Fibroblast of pulmonary artery (primary cell): ENCODE data around the gene SPTBN1.

ENCODE experiments used
- DNase-seq: peaks from one replicate; pipeline ENCODE4 v3.0.0-alpha.2; 2010; ENCODE audit warnings: low read depth
- H3K4me3 ChIP-seq: replicated peaks from 2 replicates; pipeline ENCODE4 v1.5.1; 2011; ENCODE audit warnings: low read depth, mild to moderate bottlenecking, control low read depth, low read length, moderate library complexity
- TF ChIP-seq, protein P1 (sequence below): IDR thresholded peaks from 2 replicates; pipeline ENCODE4 v1.5.1; 2011; ENCODE audit warnings: mild to moderate bottlenecking, control low read depth, low read length, inconsistent platforms; ENCODE audit errors: missing control alignments

The SPTBN1 gene

DNA sequence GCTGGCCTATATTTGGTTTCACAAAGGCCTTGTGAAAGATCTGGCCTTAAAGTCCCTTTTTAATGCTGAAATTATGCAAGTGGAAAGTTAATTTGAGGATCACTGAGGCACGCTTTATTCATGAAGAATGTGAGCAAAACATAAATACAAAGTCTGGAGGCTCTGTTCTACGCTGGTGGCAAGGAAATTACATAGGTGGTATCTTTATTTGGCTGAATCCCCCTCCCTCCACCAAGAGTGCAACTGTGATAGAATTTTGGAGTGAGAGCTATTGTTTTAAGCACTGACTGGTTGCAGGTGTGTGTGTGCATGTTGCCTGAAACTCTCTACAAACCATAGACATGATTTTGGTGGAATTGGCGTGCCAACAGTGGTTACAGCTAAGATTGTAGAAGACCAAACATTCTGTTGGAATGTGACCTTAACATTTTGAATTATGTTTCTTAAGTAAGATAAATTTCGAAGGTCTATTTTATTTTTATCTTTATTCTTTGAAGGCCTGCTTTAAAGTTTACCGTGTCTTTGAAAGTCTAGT, 114.3 kb downstream of the SPTBN1 start:
- TF ChIP-seq, protein P1, sequence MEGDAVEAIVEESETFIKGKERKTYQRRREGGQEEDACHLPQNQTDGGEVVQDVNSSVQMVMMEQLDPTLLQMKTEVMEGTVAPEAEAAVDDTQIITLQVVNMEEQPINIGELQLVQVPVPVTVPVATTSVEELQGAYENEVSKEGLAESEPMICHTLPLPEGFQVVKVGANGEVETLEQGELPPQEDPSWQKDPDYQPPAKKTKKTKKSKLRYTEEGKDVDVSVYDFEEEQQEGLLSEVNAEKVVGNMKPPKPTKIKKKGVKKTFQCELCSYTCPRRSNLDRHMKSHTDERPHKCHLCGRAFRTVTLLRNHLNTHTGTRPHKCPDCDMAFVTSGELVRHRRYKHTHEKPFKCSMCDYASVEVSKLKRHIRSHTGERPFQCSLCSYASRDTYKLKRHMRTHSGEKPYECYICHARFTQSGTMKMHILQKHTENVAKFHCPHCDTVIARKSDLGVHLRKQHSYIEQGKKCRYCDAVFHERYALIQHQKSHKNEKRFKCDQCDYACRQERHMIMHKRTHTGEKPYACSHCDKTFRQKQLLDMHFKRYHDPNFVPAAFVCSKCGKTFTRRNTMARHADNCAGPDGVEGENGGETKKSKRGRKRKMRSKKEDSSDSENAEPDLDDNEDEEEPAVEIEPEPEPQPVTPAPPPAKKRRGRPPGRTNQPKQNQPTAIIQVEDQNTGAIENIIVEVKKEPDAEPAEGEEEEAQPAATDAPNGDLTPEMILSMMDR: no peak
- no peak for DNase-seq
- no peak overlapping the region for H3K4me3 ChIP-seq

DNA sequence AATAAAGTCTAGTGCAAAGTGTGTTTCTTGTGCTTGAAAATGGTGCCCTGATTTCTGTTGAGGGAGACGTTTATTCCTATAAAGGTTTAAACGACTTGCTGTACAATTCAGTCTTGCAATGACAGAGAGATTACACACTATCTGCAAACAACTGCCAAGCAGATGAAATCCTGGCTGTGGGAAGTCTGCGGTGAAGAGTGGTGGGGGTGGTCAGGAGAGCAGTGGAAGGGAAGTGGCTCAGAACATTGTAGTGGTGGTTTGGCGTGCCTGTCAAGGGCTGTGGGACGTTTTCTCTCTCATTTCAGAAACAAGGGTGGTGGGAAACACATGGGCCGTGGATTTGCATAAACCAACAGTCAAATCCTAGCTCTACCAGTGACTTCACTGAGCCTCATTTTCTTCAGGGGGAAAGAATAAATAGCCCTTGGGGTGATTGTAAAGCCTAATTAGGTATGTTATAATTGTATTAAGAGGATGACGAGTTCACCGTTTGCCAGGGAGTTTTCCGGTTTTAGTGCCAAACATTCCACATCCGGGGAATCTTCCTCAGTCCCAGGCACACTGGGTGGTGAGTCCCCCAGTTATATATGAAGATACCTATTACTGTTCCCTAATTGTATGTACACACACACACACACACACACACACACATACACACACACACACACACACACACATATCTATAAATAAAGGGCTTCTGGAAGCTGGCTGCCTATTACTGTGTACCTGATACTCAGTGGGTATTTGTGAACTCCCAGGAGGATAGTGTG, 115.0 kb downstream of the SPTBN1 start:
- H3K4me3 ChIP-seq: no peak overlapping the region
- peak; percentile 94 for DNase-seq
- TF ChIP-seq, protein P1: no peak

DNA sequence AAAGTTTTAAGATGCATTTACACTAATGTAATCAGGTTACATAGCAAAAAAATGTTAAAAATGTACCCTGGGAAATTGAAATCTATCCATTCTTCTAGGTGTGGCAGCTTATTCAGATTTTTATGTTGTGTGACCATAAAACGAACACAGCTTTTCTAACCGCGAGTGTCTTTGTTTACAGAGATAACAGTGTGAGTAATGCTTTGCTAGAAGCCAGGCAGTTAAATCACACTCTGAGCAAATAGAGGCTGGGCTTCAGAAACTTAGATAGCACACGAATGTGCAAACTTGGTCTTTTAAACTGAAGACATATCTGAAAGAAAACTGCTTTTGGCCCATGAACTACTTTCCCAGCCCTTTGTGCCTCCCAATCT, 116.1 kb downstream of the SPTBN1 start:
- TF ChIP-seq, protein P1: no peak

DNA sequence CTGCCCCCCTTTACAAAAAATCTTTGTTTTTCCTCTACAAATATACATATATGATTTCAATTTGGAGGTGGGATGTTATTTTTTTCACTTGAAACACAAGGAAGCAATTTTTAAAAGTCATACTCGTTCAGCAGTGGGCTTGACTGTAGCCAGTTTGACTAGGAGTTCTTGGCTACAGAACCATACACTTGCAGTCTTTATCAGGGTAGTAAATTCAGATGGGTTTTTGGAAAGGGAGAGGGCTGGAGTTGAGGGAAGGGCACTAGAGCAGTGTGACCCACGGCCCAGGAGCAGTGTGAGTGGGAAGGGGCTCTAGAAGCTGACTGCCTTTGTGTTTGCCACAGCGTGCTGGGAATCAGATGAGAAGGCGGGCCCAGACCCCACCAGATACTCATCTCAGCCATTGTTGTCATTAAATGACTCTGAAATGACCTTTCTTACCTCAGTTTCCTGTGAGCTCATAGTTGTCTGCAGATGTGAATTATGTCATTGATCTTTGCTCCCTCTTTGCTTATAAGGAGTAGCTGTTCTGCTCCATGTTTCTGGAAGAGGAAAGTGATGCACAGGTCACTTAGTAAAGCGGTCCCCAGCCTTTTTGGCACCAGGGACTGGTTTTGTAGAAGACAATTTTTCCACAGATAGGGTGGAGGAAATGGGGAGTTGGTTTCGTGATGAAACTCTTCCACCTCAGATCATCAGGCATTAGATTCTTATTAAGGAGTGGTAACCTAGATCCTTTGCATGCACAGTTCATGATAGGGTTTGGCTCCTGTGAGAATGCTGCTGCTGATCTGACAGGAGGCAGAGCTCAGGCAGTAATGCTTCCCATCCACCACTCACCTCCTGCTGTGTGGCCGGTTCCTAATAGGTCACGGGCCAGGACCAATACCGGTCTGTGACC, 116.8 kb downstream of the SPTBN1 start:
- H3K4me3 ChIP-seq: peak overlapping the region; percentile 7
- peak; percentile 71 for DNase-seq
- TF ChIP-seq, protein P1: no peak

More for the DNA sequence above, 116.1 kb downstream of the SPTBN1 start:
- H3K4me3 ChIP-seq: no peak overlapping the region
- DNase-seq: peak; percentile 90

DNA sequence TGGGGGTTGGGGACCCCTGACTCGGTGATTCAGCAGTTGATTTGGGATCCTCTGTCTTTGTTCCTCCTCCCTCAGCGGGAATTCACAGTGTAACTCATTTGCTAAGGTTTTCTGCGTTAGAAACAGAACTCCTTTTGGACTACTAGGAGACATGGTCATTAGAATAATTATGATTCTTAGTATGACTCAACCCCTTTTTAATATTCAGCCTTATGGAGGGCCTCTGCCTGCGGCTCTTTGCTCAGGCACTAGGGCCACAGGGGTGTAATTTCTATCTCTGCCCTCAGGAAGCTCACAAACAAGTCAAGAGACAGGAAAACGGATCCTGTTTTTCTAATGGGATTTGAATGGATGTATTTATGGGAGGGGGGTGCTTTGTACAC, 117.4 kb downstream of the SPTBN1 start:
- no peak overlapping the region for H3K4me3 ChIP-seq
- TF ChIP-seq, protein P1: no peak
- DNase-seq: no peak

DNA sequence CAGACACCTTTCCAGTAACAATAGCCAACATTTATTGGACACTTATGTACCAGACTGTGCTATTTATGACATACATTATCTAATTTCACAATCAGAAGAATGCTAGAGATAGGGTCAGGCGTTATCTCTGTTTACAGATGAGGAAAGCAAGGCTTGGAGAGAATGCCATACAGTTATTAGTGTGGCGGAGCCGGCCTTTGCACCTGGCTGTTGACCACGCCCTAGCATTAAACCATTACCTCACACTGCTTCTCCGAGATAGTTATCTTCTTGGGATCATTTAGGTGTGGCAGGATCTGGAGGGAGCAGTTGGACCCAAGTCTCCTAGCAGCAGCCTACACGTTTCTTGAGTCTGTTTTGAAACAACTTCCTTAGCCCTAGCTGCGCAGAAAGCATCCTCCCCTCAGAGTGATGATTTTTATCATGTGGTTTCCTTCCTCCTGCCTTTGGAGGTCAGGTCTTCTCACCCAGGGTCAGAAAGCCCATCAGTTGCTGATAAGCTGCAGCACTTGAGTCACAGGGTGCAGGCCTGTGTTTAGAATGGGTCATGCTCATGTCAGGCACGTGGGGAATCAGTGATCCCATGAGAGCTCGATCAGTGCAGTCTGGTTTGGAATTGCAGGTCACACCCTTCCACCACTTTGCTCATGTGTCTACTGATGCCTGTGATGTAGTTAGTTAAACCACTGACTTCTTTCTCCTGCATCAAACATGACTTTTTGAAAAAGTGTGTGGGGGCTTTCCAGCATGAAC, 118.2 kb downstream of the SPTBN1 start:
- TF ChIP-seq, protein P1: no peak
- DNase-seq: peak; percentile 54
- H3K4me3 ChIP-seq: no peak overlapping the region
